ENCODE measurements around the gene ACADS.

The ACADS gene

GRCh38 chr12:120754792-120755191 lies 29.2 kb downstream of the ACADS start:
- DNase-seq (ENCODE audit: extremely low read depth in 1 of 2, low read depth in 1 of 2) = no peak

DNA sequence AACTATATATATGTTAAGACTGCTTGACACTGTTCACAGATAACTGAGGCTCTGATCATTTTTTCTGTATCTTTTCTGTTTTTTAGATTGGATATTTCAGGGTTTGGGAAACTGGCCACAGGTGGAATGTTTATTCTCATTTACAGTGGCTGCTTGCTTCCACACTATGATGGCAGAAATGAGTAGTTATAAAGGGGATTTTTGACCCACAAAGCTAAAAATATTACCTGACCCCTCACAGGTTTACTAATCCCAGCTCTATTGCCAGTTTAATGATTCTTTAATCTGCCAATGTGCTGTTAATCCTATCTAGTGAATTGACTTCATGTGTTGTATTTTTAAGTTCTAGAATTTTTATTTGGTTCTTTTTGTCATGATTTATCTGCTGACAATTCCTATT lies 29.6 kb downstream of the ACADS start:
- DNase-seq (ENCODE audit: extremely low read depth in 1 of 2, low read depth in 1 of 2) = no peak

- DNase-seq (ENCODE audit: extremely low read depth in 1 of 2, low read depth in 1 of 2) = no peak
Observed at GRCh38 chr12:120757226-120757742, 31.7 kb downstream of the ACADS start.

DNA sequence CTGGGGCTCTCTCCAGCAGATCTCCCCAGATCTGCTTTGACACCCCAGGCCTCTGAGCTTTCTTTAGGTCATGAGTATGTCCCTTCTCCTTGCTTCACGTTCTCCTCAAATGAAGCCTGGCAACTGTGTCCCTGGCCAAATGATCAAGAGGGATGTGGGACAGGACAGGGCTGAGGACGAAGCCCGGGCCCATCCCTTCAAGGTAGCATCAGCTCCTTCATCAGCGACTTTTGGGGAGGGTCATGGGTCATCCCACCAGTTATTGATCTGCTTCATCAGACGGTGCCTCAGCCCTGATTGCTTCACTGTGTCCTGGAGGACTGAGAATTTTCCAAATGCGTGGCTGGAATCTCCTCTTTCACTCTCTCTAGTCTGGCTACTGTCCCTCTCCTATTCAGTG lies 32.3 kb downstream of the ACADS start:
- DNase-seq (ENCODE audit: extremely low read depth in 1 of 2, low read depth in 1 of 2) = no peak

GRCh38 chr12:120758798-120759590 lies 33.4 kb downstream of the ACADS start:
- DNase-seq (ENCODE audit: extremely low read depth in 1 of 2, low read depth in 1 of 2) = no peak

DNA sequence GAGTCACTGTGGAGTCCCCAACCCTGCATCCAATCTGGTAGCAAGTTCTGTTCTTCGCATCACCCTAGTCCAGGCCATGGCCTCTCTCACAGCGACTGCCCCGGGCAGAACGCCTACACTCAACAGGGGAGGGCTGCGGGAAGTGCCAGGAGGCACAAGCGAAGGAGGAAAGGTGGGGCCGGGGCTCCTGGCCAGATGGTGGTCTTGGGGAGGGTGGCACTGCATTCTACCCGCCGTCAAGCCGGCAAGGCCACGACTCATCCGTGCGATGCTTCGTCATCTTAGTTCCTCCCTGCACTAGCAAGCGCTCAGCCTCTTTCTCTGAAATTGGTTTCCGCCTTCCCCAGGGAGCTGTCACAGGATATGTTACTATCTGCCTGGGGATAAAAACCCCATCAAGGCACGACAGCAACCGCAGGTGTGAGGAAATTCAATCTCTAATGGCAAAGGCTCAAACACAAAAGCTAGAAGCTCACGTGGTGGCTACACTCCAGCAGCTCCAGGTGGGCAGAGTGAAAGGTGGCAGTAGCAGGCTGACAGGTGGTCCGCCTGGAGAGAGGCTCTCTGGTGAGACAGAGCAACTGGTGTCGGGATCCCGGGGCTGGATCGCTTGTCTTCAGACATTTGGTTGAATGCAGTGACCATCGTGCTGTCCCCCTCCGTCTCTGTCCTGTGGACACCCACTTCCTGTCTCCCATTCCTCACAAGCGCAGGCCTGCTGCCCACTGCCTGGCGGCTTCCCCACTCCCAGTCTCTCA lies 34.1 kb downstream of the ACADS start:
- no peak for DNase-seq (ENCODE audit: extremely low read depth in 1 of 2, low read depth in 1 of 2)

DNA sequence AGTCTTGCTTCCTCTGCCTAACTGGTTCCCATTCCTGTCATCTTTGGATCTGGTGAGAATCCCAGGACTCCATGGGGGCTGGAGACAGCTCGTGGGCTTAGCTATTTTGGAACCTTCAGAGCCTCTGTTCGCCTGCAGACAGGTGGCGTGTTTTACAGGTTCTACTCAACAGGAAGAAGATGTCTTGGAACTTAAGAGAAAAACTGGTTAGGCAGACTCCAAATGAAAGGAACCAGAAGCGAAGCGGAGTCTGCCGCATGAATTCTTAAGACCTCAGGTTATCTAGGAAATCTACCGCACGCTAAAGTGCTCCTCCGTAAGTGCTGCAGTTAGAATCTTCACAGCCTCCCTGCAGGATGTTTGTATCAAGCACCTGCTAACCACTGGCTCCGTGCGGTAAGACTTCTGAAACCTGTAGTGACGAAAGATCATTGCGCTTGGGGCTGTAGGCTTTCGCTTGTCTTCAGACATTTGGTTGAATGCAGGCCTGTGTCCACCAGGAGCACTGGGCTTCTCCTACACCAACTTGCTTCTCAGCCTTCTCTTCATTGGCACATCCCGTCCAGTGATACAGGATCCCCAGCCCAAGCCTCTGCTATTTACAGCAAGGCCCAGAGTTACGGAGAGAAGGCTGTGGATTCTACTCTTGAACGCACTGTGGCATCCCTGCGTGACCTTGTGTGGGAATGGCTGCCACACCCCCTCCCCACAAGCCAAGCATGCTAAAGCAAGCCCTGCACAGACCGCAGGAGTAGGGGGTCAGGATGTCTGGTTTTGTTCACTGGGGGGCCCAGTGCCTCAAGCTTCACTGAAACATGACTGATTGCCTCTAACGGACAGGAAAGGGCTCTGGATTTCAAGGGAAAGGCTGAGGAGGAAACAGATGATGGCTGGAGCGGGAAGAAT lies 35.0 kb downstream of the ACADS start:
- DNase-seq (ENCODE audit: extremely low read depth in 1 of 2, low read depth in 1 of 2) = no peak

DNA sequence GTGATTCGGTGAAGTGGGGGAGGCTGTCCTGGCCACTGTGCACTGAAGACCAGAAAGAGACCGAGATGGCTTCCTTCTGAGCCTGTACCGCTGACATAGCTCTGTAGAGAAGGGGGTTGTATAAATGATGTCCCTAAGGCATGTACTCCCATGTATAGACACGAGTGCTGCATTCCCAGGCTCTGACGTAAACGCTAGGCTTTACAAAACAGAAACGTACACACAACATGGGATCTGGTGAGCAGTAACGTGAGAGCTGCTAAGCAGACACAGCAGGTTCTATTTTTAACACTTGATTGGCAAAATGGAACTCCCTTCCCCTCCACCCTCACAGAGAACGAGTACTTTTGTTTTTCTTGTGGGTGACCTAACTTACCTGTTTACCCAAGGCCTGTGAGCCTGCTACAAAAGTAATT lies 35.9 kb downstream of the ACADS start:
- no peak for DNase-seq (ENCODE audit: extremely low read depth in 1 of 2, low read depth in 1 of 2)

DNA sequence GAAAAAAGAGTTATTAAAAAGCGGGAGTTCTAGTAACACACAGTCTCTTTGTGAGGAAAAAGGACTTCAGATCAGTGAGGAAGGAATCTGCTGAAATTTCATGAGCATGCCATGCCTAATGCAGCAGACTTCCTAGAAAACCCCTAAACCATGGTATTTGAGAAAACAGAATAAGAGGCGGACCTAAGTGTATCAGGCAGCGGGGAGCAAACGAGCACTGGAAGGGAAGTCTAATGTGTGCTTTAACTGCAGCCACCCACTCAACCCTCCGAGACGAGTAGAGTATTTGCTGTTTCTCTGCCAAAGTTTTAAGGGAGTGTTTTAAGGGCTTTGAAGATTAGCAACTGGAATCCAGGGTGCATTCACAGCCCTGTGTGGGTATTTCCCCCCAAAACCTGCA lies 36.5 kb downstream of the ACADS start:
- no peak for DNase-seq (ENCODE audit: extremely low read depth in 1 of 2, low read depth in 1 of 2)

DNA sequence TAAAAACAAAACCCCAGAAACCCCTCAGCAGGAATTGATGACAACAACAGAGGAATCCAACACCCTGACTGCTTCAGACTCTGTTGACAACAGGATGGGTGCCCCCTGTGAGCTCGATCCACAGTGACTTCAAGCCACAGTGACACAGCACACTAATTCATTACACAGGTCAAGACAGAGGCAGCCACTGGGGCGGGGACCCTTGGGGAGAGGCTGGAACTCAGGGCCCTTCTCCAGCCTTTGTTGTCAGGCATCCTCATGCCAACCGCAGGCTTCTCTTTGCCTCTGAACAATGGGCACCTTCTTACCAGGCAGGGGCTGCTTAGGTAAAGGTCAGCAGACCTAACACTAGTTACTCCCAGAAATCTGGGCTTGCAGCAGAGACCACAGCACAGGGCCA lies 37.6 kb downstream of the ACADS start:
- no peak for DNase-seq (ENCODE audit: extremely low read depth in 1 of 2, low read depth in 1 of 2)

DNA sequence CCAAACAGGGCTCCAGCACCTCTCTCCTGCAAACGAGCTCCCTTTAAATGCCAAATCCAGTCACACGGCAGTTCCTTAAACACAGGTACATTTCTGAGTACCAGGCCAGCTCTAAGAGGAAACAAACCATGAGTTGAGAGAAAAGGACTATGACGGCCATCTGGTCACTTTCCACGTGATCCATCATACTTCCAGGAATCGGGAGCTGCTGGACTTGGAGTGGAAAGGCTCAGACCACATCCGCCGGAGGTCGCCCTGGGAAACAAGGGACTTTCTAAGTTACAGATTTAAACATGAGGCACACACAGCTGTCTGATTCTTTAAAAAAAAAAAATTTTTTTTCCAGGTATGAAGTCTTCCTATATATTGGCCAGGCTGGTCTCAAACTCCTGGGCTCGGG lies 39.2 kb downstream of the ACADS start:
- DNase-seq (ENCODE audit: extremely low read depth in 1 of 2, low read depth in 1 of 2) = no peak

GRCh38 chr12:120766566-120766965 lies 40.9 kb downstream of the ACADS start:
- no peak for DNase-seq (ENCODE audit: extremely low read depth in 1 of 2, low read depth in 1 of 2)

- DNase-seq (ENCODE audit: extremely low read depth in 1 of 2, low read depth in 1 of 2) = no peak
Observed at GRCh38 chr12:120767071-120768024, 41.7 kb downstream of the ACADS start.

DNA sequence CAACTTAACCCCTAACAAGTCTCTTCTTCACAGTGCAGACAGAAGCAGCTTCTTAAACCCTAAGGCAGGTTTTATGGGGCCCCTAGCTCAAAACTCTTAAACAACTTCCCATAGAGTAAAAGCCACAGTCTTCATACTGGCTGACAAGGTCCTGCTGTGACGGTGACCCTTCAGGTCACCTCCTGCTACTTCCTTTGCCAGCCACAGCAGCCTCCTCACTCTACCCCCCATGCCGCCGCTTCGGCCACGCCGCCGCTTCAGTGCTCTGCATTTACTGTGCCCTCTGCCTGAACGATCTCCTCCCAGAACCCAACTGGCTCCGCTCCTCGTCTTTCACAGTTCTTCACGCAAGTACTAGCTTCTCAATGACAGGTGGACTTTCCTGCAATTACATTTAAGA lies 45.5 kb downstream of the ACADS start:
- no peak for DNase-seq (ENCODE audit: extremely low read depth in 1 of 2, low read depth in 1 of 2)

DNA sequence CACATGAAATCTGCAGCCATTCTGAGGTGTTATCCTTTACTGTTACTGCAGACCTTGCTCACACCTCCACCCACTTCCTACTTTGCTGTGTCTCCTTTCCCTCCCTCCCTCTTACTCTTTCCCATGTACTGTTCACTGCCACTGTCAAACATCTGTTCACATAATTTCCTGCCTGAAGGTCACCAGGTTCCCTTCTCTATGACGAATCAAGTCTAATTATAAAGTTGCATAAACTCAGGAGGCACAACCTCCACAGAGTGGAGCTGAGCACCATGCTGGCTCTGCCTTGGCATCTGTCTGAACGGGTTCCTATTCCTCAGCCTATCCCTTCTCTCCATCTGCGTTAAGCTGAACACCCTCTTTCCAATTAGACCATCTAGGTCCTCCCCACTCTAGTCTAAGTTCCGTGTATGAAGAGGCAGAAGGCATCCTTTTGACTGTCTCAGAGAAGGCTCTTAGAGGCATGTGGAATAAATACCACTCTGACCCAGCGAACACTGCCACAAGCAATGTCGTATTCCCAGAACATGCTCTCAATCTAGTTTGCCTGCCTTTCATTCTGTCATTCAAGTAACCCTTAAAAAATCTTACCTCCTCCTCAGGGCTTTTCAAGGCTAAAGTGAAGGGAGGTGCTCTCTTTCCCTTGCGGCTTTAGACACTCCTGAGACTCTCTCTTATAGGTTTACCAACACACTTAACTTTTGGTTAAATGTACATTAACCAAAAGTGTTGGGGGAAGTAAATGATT lies 48.7 kb downstream of the ACADS start:
- no peak for DNase-seq (ENCODE audit: extremely low read depth in 1 of 2, low read depth in 1 of 2)

DNA sequence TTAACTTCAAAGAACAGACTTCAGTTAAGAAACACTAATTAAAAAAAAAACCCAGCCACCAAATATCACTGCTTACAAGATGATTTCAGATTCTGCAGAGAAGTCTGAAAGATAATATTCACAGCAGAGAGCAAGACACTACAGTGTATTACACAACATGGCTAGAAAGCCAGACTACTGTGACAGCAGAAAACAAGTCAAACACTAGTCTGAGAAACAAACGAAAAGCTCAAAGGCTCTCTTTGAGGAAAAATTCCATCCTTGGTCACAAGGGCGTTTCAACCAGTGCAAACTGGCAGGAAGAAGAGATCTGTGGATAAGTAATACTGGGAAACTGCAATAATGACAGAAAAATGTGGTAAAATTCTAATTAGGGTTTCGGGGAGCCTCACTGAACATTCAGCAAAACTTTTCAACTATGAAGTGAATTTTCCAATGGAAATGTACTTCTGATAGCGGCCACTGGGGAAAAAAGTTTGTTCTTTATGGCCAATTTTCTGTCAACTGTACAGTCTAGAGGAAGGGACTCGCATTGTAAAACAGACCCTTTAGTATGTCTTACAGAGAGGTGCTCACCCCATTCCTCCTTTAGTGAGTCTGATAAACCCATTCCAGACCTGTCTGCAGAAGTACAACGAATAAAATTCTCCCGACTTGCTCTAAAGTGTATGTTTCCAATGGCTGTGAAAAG lies 50.4 kb downstream of the ACADS start:
- DNase-seq (ENCODE audit: extremely low read depth in 1 of 2, low read depth in 1 of 2) = no peak

- peak in 1 of 2 donors; percentile 28 for DNase-seq (ENCODE audit: extremely low read depth in 1 of 2, low read depth in 1 of 2)
Observed at GRCh38 chr12:120783197-120783596, 57.6 kb downstream of the ACADS start.

GRCh38 chr12:120784804-120785203 lies 59.2 kb downstream of the ACADS start:
- no peak for DNase-seq (ENCODE audit: extremely low read depth in 1 of 2, low read depth in 1 of 2)

DNA sequence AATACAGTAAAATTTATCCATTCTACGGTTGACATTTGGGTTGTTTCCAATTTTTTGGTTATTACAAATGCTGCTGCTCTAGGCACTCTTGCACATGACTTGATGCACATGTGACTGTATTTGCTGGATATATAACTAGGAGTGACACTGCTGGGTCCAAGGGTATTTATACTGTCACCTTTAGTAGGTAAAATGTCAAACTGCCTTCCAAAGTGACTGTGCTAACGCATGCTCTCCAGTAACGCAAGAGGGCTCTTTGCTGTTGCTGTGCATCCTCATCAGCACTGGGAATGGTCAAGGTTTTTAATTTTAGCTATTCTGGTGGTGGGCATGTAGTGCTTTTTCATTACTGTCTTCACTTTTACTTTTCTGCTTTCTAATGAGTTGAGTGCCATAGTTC lies 62.3 kb downstream of the ACADS start:
- DNase-seq (ENCODE audit: extremely low read depth in 1 of 2, low read depth in 1 of 2) = no peak
